Right ventricle myocardium superior (tissue), 1 donor: ENCODE measurements around the gene SYNE3. TPM values are rescaled to one million over a fixed set of nuclear protein-coding genes. Genes with fewer than 3 reads are reported as not detected.

Experiments used
- ATAC-seq: fragments of 200-7000 bp; cut with Tn5 transposase; one replicate; pipeline ENCODE4 v1.9.1; 2020; ENCODE audit warnings: mild to moderate bottlenecking; ENCODE audit not compliant: poor library complexity
- DNase-seq: peaks from one replicate; pipeline ENCODE4 v3.0.0-alpha.2; 2020
- intact Hi-C: fragments of 100-400 bp; cut with DNase I; formaldehyde crosslinking; loops from one replicate; pipeline ENCODE4 v1.11.2; 2022
- total RNA-seq: library from RNA; stranded (reverse); fragmentation: NEBNext Ultra II Directional; extraction: Animal tissue kit (Norgen Biotek cat#: 25700); gene quantifications from one replicate; pipeline ENCODE4 v1.2.1, GENCODE V29; 2021
- donor health status: DM: no; HTN: yes; CAD: no; lungs with severe emphysema.

SYNE3 gene
- total RNA-seq, 1 donor from 2014 or later: 15.1 TPM

DNA sequence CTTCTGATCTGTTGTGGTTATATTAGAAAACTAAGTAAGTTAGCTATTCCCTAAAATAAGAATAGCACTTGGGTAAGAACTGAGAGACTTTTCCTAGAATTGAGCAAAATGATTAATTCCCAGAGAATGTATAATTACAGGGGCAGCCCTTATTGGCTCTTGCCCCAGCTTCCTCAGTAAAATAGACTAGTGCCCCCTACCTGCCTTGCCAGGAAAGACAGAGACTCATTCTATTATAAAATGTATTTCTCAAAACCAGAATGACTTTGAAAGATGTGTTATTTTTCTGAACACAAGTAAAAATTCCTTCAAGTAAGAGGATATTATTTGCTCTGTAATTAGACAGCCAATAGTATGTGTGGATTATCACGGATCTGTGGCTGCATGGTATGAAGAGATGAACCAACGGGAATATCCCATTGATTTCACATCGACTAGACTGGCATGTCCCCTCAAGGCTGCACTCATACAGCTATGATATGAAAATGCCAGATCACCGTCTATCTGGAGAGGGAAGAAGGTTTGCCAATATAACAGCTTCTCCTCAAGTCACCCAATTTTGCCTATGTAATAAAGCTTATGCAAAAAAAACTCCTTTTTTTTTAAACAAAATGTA, 11.0 kb upstream of the SYNE3 start:
- DNase-seq (no peak), ATAC-seq (peak; percentile 64)
- intact Hi-C loops: loop anchor here (5.0 kb wide), 1 partner anchor 85 kb away; no protein-coding TSS in a partner anchor

DNA sequence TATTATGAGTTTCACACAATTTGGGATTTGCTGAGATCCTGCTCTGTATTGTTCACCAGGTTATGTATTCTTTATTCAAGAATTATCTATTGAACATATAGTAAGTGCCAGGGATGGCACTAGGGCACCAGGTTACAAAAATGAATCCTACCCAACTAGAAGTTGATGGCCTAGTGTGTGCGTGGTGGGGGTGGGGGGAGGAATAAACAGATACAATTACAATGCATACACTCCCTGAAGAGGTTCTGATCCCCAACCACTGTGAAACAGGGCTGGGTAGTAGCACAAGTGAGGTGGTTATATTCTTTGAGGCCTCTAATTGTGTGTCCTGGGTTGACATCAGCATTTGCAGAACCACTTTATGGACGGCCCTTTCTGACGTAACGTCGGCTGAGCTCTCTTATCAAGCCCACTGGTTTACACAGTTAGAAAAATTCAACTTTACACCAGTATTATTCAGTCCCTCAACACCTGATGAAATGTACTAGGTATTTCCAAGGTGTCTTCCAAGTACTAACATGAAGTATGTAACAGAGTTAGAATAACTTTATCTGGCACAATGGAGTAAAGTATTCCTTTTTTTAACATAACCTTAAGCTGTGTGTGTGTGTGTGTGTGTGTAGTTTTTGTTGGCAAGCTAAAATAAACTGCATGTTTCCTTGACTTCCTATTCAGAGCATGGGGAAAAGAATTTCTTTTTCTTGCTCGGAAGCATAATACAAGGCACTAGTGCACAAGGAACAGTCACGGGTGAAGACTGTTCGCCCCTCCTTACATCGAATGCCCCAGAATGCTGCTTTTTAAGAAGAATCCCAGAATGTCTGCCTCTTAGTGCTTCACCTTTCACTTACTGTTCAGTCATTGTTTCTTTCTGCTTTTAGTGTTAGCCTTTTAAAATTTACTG, 10.3 kb upstream of the SYNE3 start:
- ATAC-seq: peak; percentile 10
- intact Hi-C loops: loop anchor here (5.0 kb wide), 1 partner anchor 84 kb away; no protein-coding TSS in a partner anchor
- DNase-seq: no peak

DNA sequence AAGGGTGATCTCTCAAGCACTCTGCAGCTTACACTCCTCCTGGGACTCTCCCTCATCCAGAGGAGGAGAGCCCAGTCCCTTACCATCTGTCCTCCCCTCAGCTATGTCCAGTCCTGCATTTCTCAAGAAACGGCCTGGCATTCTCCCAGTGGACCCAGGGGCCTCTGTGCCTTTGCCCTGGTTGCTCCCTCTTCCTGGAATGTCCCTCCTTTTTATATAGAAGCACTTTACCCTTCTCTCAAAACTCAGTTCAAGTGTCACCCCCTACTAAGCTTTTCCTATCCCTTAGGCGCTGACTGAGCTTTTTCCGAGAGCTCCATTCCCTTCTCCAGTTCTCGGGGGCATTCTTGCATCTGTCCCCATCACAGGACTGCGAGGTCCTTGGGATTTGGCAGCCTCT, 9.5 kb upstream of the SYNE3 start:
- ATAC-seq (no peak), DNase-seq (no peak)
- intact Hi-C loops: loop anchor here (5.0 kb wide), 1 partner anchor 84 kb away; no protein-coding TSS in a partner anchor

DNA sequence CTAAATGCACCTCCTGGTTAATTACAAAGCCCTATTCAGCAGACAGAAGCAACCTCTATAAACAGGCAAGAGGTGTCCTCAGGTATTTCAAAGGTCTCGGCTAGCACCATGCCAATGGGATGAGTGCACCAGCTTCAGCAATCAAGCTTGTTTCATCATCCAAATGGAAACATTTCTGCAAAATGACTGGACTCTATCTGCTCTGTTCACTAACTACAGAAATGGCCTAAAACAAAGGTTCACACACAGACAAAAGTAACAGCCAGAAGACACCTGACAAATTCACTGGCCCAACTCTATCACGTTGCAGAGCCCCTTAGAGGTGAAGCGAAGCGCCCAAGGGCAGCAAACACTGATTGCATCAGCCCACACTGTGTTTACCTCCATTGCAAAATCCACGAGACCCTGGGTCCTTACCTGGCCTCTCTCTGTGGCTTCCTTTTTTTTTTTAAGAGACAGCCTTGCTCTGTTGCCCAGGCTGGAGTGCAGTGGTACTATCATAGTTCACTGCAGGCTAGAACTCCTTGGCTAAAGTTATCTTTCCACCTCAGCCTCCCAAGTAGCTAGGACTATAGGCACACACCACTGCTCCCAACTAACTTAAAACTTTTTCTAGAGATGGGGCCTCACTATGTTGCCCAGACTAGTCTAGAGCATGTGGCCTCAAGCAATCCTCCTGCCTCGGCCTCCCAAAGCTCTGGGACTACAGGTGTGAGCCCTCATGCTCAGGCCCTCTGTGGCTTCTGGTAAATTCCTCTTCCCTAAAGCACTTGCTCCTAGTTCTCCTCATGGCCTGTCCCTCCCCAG, 8.5 kb upstream of the SYNE3 start:
- no peak for ATAC-seq
- intact Hi-C loops: loop anchor here (5.0 kb wide), 1 partner anchor 83 kb away; no protein-coding TSS in a partner anchor
- DNase-seq: no peak

DNA sequence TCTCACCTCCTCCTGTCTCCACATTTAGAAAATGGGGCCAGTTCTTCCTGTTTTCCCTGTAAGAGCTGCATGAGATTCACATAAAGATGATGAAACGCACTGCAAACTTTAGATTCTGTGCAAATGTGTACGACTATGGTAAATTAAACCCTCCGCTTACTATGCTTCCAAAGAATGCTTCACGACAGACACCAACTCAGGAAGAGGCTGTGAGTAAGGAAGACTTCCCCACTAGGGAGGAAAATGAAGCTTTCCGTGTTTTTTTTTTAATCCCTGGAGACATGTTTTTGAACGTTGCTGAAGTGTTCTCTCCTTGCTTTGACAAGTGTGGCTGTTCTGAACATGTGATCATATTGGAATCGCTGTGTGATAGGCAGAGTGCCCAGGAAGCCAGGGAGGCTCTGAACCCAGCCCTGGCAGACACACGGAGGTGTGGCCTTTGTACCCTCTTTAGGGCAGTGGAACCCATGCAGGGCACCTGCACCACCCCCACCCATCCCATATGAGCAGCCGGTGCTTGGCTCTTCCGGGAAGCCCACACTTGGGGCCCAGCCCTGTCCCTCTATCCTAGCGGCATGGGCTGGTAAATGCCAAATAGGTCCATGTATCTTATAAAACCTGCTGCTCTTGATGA, 7.5 kb upstream of the SYNE3 start:
- ATAC-seq: peak; percentile 44
- DNase-seq: no peak
- intact Hi-C loops: no loop called here

DNA sequence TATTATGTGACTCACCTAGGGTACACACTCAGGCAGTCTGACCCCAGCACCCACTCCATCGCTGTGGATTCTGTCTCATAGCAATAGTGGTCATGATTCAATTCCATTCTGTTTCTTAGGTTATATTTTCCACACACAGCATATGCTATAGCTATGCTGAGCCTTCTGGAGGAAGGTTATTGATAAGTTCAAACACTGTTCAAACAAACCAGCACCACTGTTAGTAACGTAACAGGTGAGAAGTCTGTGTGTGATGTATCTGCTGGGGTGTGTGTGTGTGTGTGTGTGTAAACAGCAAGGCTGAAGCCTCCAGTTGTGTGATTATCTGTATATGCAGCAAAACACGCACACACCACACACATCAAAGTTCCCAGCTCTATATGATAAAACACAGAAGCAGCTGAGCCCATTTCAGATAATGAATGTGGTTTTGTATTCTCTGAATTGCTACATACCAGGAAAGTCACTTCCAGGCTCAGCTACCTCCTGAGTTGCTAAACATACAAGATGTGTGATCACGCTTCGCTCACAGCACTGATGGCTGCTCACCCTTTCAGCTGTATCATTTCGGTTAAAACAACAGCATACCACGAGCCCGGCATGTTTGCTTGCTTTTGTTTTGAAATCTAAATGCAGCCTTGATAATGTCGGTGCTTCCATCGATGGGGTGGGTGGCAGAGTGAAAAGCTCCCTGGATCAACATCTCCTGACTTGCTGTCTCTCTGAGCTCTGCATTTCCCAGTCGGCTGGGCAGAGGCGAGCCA, 6.8 kb upstream of the SYNE3 start:
- intact Hi-C loops: no loop called here
- ATAC-seq (no peak), DNase-seq (no peak)

DNA sequence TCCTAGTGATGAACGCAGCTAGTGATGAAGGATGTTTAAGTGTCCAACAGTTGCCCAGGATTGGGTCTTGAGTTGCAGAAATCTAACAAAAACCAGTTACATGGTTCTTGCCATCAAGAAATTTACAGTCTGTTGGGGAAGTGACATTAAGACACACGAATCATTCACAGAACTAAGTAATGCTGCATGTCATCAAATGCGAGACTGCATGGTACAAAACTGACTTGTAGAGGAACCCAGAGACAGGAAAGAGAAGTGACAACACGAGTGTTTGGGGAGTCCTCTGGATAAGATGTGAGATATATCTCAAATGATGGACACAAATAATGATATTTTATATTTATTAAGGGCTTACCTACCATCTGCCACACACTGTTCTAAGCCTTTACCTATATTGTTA, 6.1 kb upstream of the SYNE3 start:
- intact Hi-C loops: no loop called here
- no peak for ATAC-seq
- DNase-seq: no peak

DNA sequence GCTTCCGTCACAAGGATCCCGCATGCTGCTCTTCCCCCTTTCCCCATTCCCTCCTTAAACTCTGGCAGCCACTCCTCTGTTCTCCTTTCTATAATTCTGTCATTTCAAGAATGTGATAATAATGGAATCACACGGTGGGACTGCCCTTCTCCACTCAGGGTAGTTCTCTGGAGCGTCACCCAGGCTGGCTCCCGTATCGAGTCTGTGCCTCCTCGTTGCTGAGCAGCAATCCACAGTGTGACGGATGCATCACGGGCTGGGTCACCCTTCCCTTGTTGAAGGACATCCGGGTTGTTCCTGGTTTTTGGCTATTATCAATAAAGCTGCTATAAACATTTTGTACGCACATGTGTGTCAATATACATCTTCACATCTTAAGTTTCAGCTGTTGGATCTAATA, 5.7 kb upstream of the SYNE3 start:
- no peak for ATAC-seq
- intact Hi-C loops: no loop called here
- DNase-seq: peak; percentile 61

DNA sequence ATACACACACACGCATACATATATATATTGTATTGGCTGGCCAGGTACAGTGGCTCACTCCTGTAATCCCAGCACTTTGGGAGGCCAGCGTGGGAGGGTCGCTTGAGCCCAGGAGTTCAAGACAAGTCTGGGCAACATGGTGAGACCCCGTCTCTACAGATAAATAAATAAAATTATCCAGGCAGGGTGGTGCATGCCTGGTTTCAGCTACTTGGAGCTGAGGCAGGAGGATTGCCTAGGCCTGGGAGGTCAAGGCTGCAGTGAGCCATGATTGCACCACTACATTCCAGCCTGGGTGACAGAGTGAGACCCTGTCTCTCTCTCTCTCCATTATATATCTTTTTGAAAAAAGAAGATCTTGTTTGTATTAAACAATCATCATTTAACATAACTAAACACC, 4.6 kb upstream of the SYNE3 start:
- DNase-seq (no peak), ATAC-seq (no peak)
- intact Hi-C loops: no loop called here

DNA sequence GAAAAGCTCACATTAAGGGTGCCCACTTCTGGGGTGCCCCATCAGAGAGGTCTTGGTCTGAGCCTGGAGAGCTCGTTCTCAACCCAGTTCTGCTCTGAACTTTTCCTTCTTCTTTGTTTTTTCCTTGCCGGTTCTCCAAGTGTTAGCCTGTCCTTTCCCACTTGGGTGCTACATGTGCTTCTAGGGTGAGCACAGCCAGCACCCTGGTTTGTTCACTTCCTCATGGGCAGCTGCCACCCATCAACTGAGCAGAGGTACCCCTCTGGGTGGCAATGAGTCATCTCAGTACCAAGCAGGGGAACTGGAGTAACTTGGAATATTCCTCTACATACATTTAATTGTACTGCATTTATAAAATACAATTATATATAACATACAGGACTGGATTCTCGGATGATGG, 3.9 kb upstream of the SYNE3 start:
- ATAC-seq (no peak), DNase-seq (no peak)
- intact Hi-C loops: no loop called here

DNA sequence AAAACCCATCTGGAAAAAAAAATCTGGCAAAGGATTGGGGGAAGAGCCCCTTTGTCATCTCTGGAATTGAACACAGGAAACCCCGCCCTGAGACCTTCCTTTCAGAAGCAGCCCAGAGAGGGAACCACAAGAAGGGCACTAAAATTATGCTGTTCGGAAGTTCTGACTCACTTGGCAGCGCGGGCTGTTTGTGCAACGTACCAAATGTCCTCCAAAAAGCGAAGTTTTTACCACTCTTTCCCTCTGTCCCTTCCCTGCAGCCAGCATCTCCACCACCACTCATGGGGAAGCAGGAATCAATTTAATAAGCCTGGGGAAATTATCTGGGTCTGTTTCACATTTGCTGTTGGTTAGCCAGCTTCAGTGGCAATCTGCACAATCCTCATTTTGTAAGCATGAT, 3.2 kb upstream of the SYNE3 start:
- peak; percentile 4 for ATAC-seq
- peak; percentile 88 for DNase-seq
- intact Hi-C loops: loop anchor here (5.0 kb wide), 1 partner anchor 52 kb away; no protein-coding TSS in a partner anchor

DNA sequence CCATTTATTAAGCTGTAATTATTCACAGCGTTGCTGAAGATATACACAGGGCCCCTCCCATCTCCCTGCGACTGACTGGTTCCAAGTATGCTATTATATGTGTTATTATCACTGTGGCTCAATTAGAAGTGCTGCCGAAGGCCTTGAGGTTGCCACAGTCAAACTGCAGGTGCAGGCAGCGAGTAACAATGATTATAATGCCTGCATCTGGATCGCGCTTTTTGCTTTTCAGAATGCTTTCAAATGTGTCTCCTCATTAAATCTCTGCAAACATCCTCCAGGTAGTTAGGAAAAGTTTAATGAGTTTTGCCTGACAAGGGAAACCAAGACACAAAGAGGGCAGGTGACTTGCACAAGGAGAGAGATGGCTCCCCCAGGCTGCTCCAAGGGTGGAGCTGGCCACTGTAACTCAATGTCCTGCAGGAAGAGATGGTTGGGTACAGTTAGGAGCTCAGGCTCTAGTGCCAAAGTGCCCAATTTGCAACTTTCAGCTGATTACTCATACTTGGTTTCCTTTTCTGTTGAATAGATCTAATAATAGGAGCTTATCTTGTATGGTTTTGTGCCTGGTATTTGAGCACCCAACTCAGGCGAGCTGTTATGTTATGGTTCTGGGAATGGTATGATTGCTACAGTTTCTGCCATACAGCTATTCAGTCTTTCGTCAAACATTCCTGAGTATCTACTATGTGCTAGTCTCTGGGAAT, 1.7 kb upstream of the SYNE3 start:
- intact Hi-C loops: loop anchor here (5.0 kb wide), 1 partner anchor 51 kb away; no protein-coding TSS in a partner anchor
- ATAC-seq: peak; percentile 13

DNA sequence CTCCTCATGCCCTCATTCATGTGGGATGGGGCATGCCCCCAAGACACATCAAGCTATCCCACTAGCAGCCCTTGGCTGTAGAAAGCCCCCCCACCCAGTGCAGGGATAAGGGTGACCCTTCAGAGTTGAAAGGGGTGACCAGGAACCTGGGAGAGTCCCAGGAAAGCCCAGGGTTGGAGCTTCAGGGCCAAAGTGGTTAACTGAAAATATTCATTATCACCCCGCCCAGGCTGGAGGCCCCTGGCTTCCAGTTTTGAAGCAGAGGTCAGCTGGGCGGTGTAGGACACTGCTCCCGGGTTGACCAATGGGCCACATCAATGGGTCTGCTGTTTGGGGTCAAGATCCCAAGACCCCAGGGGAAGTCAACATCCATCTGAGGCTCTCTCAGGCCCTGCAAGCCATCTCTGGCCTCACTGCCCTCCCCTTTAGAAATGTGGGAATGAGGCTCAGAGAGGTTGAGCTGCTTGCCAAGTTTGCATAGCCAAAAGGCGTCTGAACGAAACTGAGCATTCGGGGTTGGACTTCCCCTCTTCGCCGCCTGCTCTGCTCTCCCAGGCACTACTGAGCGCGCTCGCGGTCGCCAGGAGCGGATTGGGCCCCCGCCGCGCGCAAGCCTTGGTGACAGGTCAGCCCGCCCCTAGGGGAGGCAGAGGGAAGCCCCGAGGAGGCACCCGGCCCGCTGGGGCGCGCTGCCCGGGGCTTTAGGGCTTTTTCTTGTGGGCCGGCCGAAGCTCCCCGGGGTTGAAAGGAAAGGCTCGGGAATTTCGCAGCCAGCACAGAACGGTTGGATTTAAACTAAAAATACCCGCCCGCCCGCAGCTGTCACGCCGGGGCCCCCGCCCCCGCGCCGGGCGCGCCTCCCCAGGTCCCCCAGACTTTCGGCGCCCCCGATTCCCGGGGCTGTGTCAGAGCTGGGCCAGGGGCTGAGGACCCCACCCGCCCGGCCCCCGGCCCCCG, 576 bp downstream of the SYNE3 start:
- intact Hi-C loops: loop anchor here (5.0 kb wide), 1 partner anchor 49 kb away; no protein-coding TSS in a partner anchor
- peak; percentile 67 for ATAC-seq
- peak; percentile 86 for DNase-seq

More for the DNA sequence above, 1.7 kb upstream of the SYNE3 start:
- DNase-seq: no peak

DNA sequence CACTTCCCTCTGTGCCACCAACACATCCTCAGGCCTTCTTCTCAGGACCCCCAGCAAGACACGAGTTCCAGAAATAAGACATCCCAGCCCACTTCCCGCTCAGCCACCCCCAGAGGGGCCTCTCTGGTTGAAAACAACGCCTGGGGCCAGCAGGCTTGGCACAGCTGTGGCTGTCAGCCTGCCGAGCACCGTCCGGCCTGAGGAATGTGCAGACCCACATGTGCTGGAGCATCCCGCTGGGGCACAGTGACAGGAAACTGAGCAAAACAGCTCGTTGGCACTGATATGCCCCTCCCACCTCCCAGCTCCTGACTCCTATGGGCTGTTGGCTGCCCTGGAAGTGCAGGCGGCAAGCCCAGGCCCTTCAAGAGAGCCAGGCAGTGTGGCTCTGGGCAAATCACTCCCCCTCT, 1.4 kb downstream of the SYNE3 start:
- intact Hi-C loops: loop anchor here (5.0 kb wide), 1 partner anchor 48 kb away; no protein-coding TSS in a partner anchor
- peak; percentile 85 for DNase-seq
- ATAC-seq: peak; percentile 35

DNA sequence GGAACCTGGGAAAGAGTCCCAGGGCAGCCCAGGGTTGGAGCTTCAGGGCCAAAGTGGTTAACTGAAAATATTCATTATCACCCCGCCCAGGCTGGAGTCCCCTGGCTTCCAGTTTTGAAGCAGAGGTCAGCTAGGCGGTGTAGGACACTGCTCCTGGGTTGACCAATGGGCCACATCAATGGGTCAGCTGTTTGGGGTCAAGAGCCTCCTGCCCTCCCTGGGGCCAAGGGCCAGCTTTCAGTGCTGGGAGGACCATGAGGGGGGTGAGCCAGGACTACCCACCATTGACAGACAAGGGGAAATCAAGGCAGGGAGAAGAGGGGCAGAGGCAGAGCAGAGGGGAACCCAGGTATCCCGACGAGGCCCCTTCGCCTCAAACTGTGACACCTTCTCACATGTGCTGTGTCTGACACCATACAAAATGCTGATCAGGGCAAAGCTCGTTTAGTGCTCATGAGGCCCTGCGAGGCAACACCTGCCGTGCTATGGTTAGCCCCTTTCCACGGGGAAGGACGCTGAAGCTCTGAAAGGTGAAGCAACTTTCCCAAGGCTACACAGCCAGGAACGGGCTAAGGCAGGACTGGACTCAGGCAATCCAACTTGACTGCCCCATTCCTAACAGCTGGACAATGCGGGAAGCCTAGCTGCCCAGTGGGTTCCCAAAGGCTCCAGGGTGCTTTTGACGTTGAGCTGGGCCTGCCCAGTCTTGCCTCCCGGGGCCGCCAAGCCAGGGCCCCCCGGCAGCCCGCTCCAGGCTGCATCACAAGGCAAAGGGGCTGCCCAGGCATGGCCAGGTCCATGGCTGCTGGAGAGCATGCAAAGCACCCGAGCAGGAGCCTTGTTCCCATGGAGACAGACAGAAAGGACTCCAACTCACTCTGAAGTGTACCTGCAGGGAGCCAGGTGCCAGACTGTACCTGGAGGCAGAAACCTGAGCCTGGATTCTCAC, 2.0 kb downstream of the SYNE3 start:
- intact Hi-C loops: loop anchor here (5.0 kb wide), 1 partner anchor 47 kb away; no protein-coding TSS in a partner anchor
- ATAC-seq (no peak), DNase-seq (no peak)
